ENCODE measurements around the gene DDIT4L. TPM values are rescaled to one million over a fixed set of nuclear protein-coding genes. Genes with fewer than 3 reads are reported as not detected.

The DDIT4L gene
- total RNA-seq, 1 donor from 2014 or later: 6.9 TPM

- no peak for DNase-seq (ENCODE audit: low spot score in 2 of 2, unreplicated experiment in 2 of 2)
- peaks cover 26% of the 10 kb centered on the region for H3K9me3 Mint-ChIP-seq
- H3K36me3 Mint-ChIP-seq: no peaks in the 10 kb centered on the region
- no peak for TF ChIP-seq CTCF (IDR thresholded peaks at IDR 0.05; ENCODE audit: unreplicated experiment)
- H3K4me1 Mint-ChIP-seq: peaks cover 15% of the 10 kb centered on the region
- H3K27me3 Mint-ChIP-seq (ENCODE audit: low read depth): no peaks in the 10 kb centered on the region
- no peak overlapping the region for H3K4me3 Mint-ChIP-seq
- H3K27ac Mint-ChIP-seq: no peak overlapping the region
Measured at GRCh38 chr4:100164808-100165760, 25.2 kb downstream of the DDIT4L start.

- Mint-ChIP-seq H3K27ac (no peak overlapping the region), H3K27me3 (ENCODE audit: low read depth) (no peaks in the 10 kb centered on the region), H3K4me3 (no peak overlapping the region), H3K4me1 (peaks cover 15% of the 10 kb centered on the region), H3K36me3 (no peaks in the 10 kb centered on the region), H3K9me3 (peaks cover 27% of the 10 kb centered on the region)
- TF ChIP-seq CTCF (IDR thresholded peaks at IDR 0.05; ENCODE audit: unreplicated experiment): no peak
- no peak for DNase-seq (ENCODE audit: low spot score in 2 of 2, unreplicated experiment in 2 of 2)
Measured at GRCh38 chr4:100162027-100162685, 28.1 kb downstream of the DDIT4L start.

GRCh38 chr4:100149190-100149589, 41.1 kb downstream of the DDIT4L start:
- Mint-ChIP-seq H3K9me3 (peaks cover 1% of the 10 kb centered on the region), H3K27ac (no peak overlapping the region), H3K4me1 (peaks cover 5% of the 10 kb centered on the region), H3K27me3 (ENCODE audit: low read depth) (no peaks in the 10 kb centered on the region), H3K36me3 (no peaks in the 10 kb centered on the region), H3K4me3 (no peak overlapping the region)
- TF ChIP-seq CTCF (IDR thresholded peaks at IDR 0.05; ENCODE audit: unreplicated experiment): no peak
- DNase-seq (ENCODE audit: low spot score in 2 of 2, unreplicated experiment in 2 of 2): no peak

- TF ChIP-seq CTCF (IDR thresholded peaks at IDR 0.05; ENCODE audit: unreplicated experiment): no peak
- peaks cover 5% of the 10 kb centered on the region for H3K4me1 Mint-ChIP-seq
- H3K27ac Mint-ChIP-seq: no peak overlapping the region
- no peaks in the 10 kb centered on the region for H3K36me3 Mint-ChIP-seq
- no peaks in the 10 kb centered on the region for H3K27me3 Mint-ChIP-seq (ENCODE audit: low read depth)
- no peak overlapping the region for H3K4me3 Mint-ChIP-seq
- no peak for DNase-seq (ENCODE audit: low spot score in 2 of 2, unreplicated experiment in 2 of 2)
- no peaks in the 10 kb centered on the region for H3K9me3 Mint-ChIP-seq
Measured at GRCh38 chr4:100147684-100148083, 42.6 kb downstream of the DDIT4L start.

- DNase-seq (ENCODE audit: low spot score in 2 of 2, unreplicated experiment in 2 of 2): no peak
- Mint-ChIP-seq H3K27me3 (ENCODE audit: low read depth) (no peaks in the 10 kb centered on the region), H3K9me3 (no peaks in the 10 kb centered on the region), H3K4me1 (peaks cover 5% of the 10 kb centered on the region), H3K4me3 (no peak overlapping the region), H3K36me3 (no peaks in the 10 kb centered on the region), H3K27ac (no peak overlapping the region)
- TF ChIP-seq CTCF (IDR thresholded peaks at IDR 0.05; ENCODE audit: unreplicated experiment): no peak
Measured at GRCh38 chr4:100147198-100147597, 43.1 kb downstream of the DDIT4L start.

Measured in mesothelial cell of epicardium (in vitro differentiated cells).